ENCODE data around the gene ULK1.

- TF ChIP-seq POLR2AphosphoS5 (IDR thresholded peaks at IDR 0.05; ENCODE audit: low read depth, low read length): no peak
- TF ChIP-seq POLR2A (IDR thresholded peaks at IDR 0.05; ENCODE audit: low read depth, low read length): no peak
- TF ChIP-seq TAF1 (IDR thresholded peaks at IDR 0.05; ENCODE audit: low read depth, low read length): no peak
Observed at GRCh38 chr12:131849700-131850553, 44.5 kb upstream of the ULK1 start.
